Measurements from ENCODE around the gene TEX9. TPM values are rescaled to one million over a fixed set of nuclear protein-coding genes. Genes with fewer than 3 reads are reported as not detected.

The TEX9 gene
- total RNA-seq, 6 experiments from 2014 or later = 0.31 to 1.4 (median 0.65) TPM

- H3K4me3 ChIP-seq = no peak overlapping the region
- no peaks in the 10 kb centered on the region for H3K27me3 ChIP-seq
- no peaks in the 10 kb centered on the region for H3K9me3 ChIP-seq
- intact Hi-C loops (cut with DNase I) = no loop called here
- ATAC-seq (no peak), DNase-seq (no peak)
- H3K27ac ChIP-seq = no peak overlapping the region
- no peaks in the 10 kb centered on the region for H3K36me3 ChIP-seq
- TF ChIP-seq POLR2A (IDR thresholded peaks at IDR 0.05) (no peak), CTCF (IDR thresholded peaks at IDR 0.05) (no peak)
- no peaks in the 10 kb centered on the region for H3K4me1 ChIP-seq
Observed at GRCh38 chr15:56353740-56354139, 11.5 kb upstream of the TEX9 start.

GRCh38 chr15:56356616-56357015 is 8.6 kb upstream of the TEX9 start:
- Histone ChIP-seq H3K4me3 (no peak overlapping the region), H3K27me3 (no peaks in the 10 kb centered on the region), H3K9me3 (no peaks in the 10 kb centered on the region), H3K4me1 (no peaks in the 10 kb centered on the region), H3K36me3 (no peaks in the 10 kb centered on the region), H3K27ac (no peak overlapping the region)
- DNase-seq = no peak
- no peak for TF ChIP-seq POLR2A (IDR thresholded peaks at IDR 0.05)
- no peak for ATAC-seq
- WGBS (ENCODE audit: insufficient coverage, low coverage, low lambda C conversion rate, missing lambda C conversion rate) = 85% methylated on average over 2 of the region's 2 CpGs
- intact Hi-C loops (cut with DNase I) = no loop called here

GRCh38 chr15:56358604-56359003 is 6.6 kb upstream of the TEX9 start:
- Histone ChIP-seq H3K4me1 (no peaks in the 10 kb centered on the region), H3K4me3 (no peak overlapping the region), H3K27me3 (no peaks in the 10 kb centered on the region), H3K9me3 (no peaks in the 10 kb centered on the region), H3K36me3 (no peaks in the 10 kb centered on the region), H3K27ac (no peak overlapping the region)
- WGBS (ENCODE audit: insufficient coverage, low coverage, low lambda C conversion rate, missing lambda C conversion rate) = 66% methylated on average over 7 of the region's 7 CpGs
- ATAC-seq (no peak), DNase-seq (no peak)
- intact Hi-C loops (cut with DNase I) = no loop called here
- TF ChIP-seq POLR2A (IDR thresholded peaks at IDR 0.05) (no peak), CTCF (IDR thresholded peaks at IDR 0.05) (no peak)

GRCh38 chr15:56361987-56362386 is 3.2 kb upstream of the TEX9 start:
- Histone ChIP-seq H3K36me3 (no peaks in the 10 kb centered on the region), H3K4me1 (peaks cover 0 to 6% (median 0%) of the 10 kb centered on the region in 4 donors), H3K4me3 (no peak overlapping the region), H3K27ac (no peak overlapping the region), H3K9me3 (no peaks in the 10 kb centered on the region), H3K27me3 (no peaks in the 10 kb centered on the region)
- DNase-seq (no peak), ATAC-seq (no peak)
- intact Hi-C loops (cut with DNase I) = no loop called here
- WGBS (ENCODE audit: insufficient coverage, low coverage, low lambda C conversion rate, missing lambda C conversion rate) = 69% methylated on average over 1 of the region's 1 CpG
- no peak for TF ChIP-seq POLR2A (IDR thresholded peaks at IDR 0.05)
- TF ChIP-seq CTCF (IDR thresholded peaks at IDR 0.05) = no peak

GRCh38 chr15:56366211-56366610 is 985 bp downstream of the TEX9 start:
- no peak overlapping the region for H3K27ac ChIP-seq
- WGBS (ENCODE audit: insufficient coverage, low coverage, low lambda C conversion rate, missing lambda C conversion rate) = 32% methylated on average over 2 of the region's 2 CpGs
- peak overlapping the region in 1 of 3 donors; percentile 73 for H3K4me3 ChIP-seq
- no peaks in the 10 kb centered on the region for H3K36me3 ChIP-seq
- intact Hi-C loops (cut with DNase I) = no loop called here
- ATAC-seq (no peak), DNase-seq (no peak)
- no peaks in the 10 kb centered on the region for H3K27me3 ChIP-seq
- no peak for TF ChIP-seq POLR2A (IDR thresholded peaks at IDR 0.05)
- no peak for TF ChIP-seq CTCF (IDR thresholded peaks at IDR 0.05)
- no peaks in the 10 kb centered on the region for H3K9me3 ChIP-seq
- peaks cover 0 to 6% (median 0%) of the 10 kb centered on the region in 4 donors for H3K4me1 ChIP-seq

Measured in right lobe of liver (tissue), 6 donors.